IPS DF 6.9 (cell line): Measurements from ENCODE around the gene CABP4.

ENCODE experiments used
- DNase-seq: peaks from one replicate; pipeline ENCODE4 v3.0.0-alpha.2; 2013; ENCODE audit warnings: low read depth, low spot score
- H3K27ac ChIP-seq: one replicate; pipeline ENCODE4 v1.5.1; 2013; ENCODE audit warnings: low read length, control low read depth
- H3K27me3 ChIP-seq: 2 replicates; pipeline ENCODE4 v1.6.1; 2013; ENCODE audit warnings: mild to moderate bottlenecking, low read length; ENCODE audit not compliant: control insufficient read depth, insufficient read depth
- H3K36me3 ChIP-seq: 2 replicates; pipeline ENCODE4 v1.6.1; 2013; ENCODE audit warnings: low read length; ENCODE audit not compliant: control insufficient read depth, insufficient read depth
- H3K4me1 ChIP-seq: 2 replicates; pipeline ENCODE4 v1.6.1; 2013; ENCODE audit warnings: low read length; ENCODE audit not compliant: control insufficient read depth, insufficient read depth
- H3K4me3 ChIP-seq: 2 replicates; pipeline ENCODE4 v1.5.1; 2013; ENCODE audit warnings: mild to moderate bottlenecking, low read length
- H3K9me3 ChIP-seq: 2 replicates; pipeline ENCODE4 v1.6.1; 2013; ENCODE audit warnings: low read length, inconsistent platforms; ENCODE audit not compliant: control insufficient read depth, insufficient read depth
- WGBS: extraction: QIAGEN DNeasy Blood & Tissue Kit; methylation state at CpG from one replicate; pipeline ENCODE4 v1.1.7; 2013; ENCODE audit warnings: mixed read lengths, missing lambda C conversion rate; ENCODE audit not compliant: insufficient read length, insufficient coverage; 5-methylcytosine and 5-hydroxymethylcytosine counted together

CABP4 gene

GRCh38 chr11:67410984-67411784 is 44.0 kb upstream of the CABP4 start:
- Histone ChIP-seq H3K27me3 (no peaks in the 10 kb centered on the region), H3K4me1 (peaks cover 7% of the 10 kb centered on the region), H3K4me3 (no peak overlapping the region), H3K27ac (no peak overlapping the region), H3K36me3 (no peaks in the 10 kb centered on the region), H3K9me3 (no peaks in the 10 kb centered on the region)
- DNase-seq = no peak
- no CpG with 5 or more reads among the region's 17 CpGs for WGBS

GRCh38 chr11:67411785-67412152 is 43.4 kb upstream of the CABP4 start:
- H3K36me3 ChIP-seq = no peaks in the 10 kb centered on the region
- no peak overlapping the region for H3K4me3 ChIP-seq
- WGBS = no CpG with 5 or more reads among the region's 7 CpGs
- H3K9me3 ChIP-seq = no peaks in the 10 kb centered on the region
- no peak for DNase-seq
- H3K4me1 ChIP-seq = peaks cover 9% of the 10 kb centered on the region
- no peak overlapping the region for H3K27ac ChIP-seq
- no peaks in the 10 kb centered on the region for H3K27me3 ChIP-seq

- no CpG with 5 or more reads among the region's 9 CpGs for WGBS
- Histone ChIP-seq H3K4me1 (peaks cover 11% of the 10 kb centered on the region), H3K36me3 (no peaks in the 10 kb centered on the region), H3K9me3 (no peaks in the 10 kb centered on the region), H3K27ac (no peak overlapping the region), H3K27me3 (no peaks in the 10 kb centered on the region), H3K4me3 (no peak overlapping the region)
- no peak for DNase-seq
These were observed 42.5 kb upstream of the CABP4 start for GRCh38 chr11:67412495-67413179.

GRCh38 chr11:67413266-67413849 is 41.8 kb upstream of the CABP4 start:
- no CpG with 5 or more reads among the region's 2 CpGs for WGBS
- H3K27ac ChIP-seq = no peak overlapping the region
- no peak for DNase-seq
- no peaks in the 10 kb centered on the region for H3K36me3 ChIP-seq
- peaks cover 11% of the 10 kb centered on the region for H3K4me1 ChIP-seq
- H3K4me3 ChIP-seq = no peak overlapping the region
- H3K27me3 ChIP-seq = no peaks in the 10 kb centered on the region
- H3K9me3 ChIP-seq = no peaks in the 10 kb centered on the region

GRCh38 chr11:67415501-67416304 is 39.5 kb upstream of the CABP4 start, which contains the start of gene CARNS1:
Gene CARNS1, plus strand, starts transcription at chr11:67415678. Its CDS starts 522 bp downstream, at chr11:67416200.
- H3K4me3 ChIP-seq = peak within 1 kb of the TSS; percentile 51; the same call in 1 of the 2 replicates

GRCh38 chr11:67416416-67417335 is 38.5 kb upstream of the CABP4 start:
- no peak for DNase-seq
- Histone ChIP-seq H3K36me3 (no peaks in the 10 kb centered on the region), H3K4me1 (peaks cover 9% of the 10 kb centered on the region), H3K4me3 (no peak overlapping the region), H3K27ac (no peak overlapping the region), H3K27me3 (no peaks in the 10 kb centered on the region), H3K9me3 (no peaks in the 10 kb centered on the region)
- WGBS = no CpG with 5 or more reads among the region's 21 CpGs

More at GRCh38 chr11:67415501-67416304, 39.5 kb upstream of the CABP4 start, which contains the start of gene CARNS1:
- no peak for DNase-seq
- no peaks in the 10 kb centered on the region for H3K27me3 ChIP-seq
- peaks cover 9% of the 10 kb centered on the region for H3K4me1 ChIP-seq
- H3K36me3 ChIP-seq = no peaks in the 10 kb centered on the region
- no peak within 1 kb of the TSS for H3K27ac ChIP-seq
- no peaks in the 10 kb centered on the region for H3K9me3 ChIP-seq
- WGBS = no CpG with 5 or more reads among the region's 67 CpGs

- Histone ChIP-seq H3K27me3 (no peaks in the 10 kb centered on the region), H3K36me3 (no peaks in the 10 kb centered on the region), H3K9me3 (no peaks in the 10 kb centered on the region), H3K4me1 (peaks cover 9% of the 10 kb centered on the region), H3K27ac (no peak overlapping the region), H3K4me3 (no peak overlapping the region)
- DNase-seq = no peak
- no CpG with 5 or more reads among the region's 12 CpGs for WGBS
These were observed 37.7 kb upstream of the CABP4 start for GRCh38 chr11:67417425-67417824.

GRCh38 chr11:67418476-67419281 is 36.5 kb upstream of the CABP4 start:
- H3K4me1 ChIP-seq = peaks cover 9% of the 10 kb centered on the region

More at GRCh38 chr11:67418476-67419281, 36.5 kb upstream of the CABP4 start:
- Histone ChIP-seq H3K9me3 (no peaks in the 10 kb centered on the region), H3K27ac (no peak overlapping the region), H3K27me3 (no peaks in the 10 kb centered on the region), H3K36me3 (no peaks in the 10 kb centered on the region), H3K4me3 (no peak overlapping the region)
- no peak for DNase-seq
- no CpG with 5 or more reads among the region's 26 CpGs for WGBS
